KBM-7 (cell line): Measurements from ENCODE around the gene HLTF.
"Not testable (repeated sequence)": the region's sequence is repeated elsewhere in the genome, so short reads cannot be mapped to it uniquely, and the experiment has no call there.

Experiments
- DNase-seq: peaks from one replicate; pipeline ENCODE4 v3.0.0-alpha.2; 2015
- in situ Hi-C: fragments of 300-500 bp; cut with MboI; formaldehyde crosslinking; loops from 2 replicates; pipeline ENCODE4 v1.14.3; 2020; ENCODE audit warnings: low sequenced_read_pairs, low pct_unique_long_range_greater_than_20kb, mixed read lengths

The HLTF gene

GRCh38 chr3:148998715-148999423 is 87.5 kb downstream of the HLTF start:
- DNase-seq, result no peak
- in situ Hi-C loops, result no loop called here

GRCh38 chr3:148998297-148998696 is 88.0 kb downstream of the HLTF start:
- no peak for DNase-seq
- in situ Hi-C loops, result no loop called here

- in situ Hi-C loops, result no loop called here
- DNase-seq, result no peak
These were observed 88.7 kb downstream of the HLTF start for GRCh38 chr3:148997623-148998022.

GRCh38 chr3:148992635-148993255 is 93.6 kb downstream of the HLTF start:
- in situ Hi-C loops, result no loop called here
- no peak for DNase-seq

- DNase-seq, result peak; percentile 41
These were observed 94.2 kb downstream of the HLTF start for GRCh38 chr3:148992027-148992634.

GRCh38 chr3:148991219-148992026 is 94.9 kb downstream of the HLTF start, which contains the start of gene GYG1:
Gene GYG1, plus strand, starts transcription at chr3:148991540. Its CDS starts 101 bp downstream, at chr3:148991641.
- in situ Hi-C loops, result no loop called here
- DNase-seq, result peak; percentile 83

More at GRCh38 chr3:148992027-148992634, 94.2 kb downstream of the HLTF start:
- in situ Hi-C loops, result no loop called here

GRCh38 chr3:148990236-148990635 is 96.1 kb downstream of the HLTF start:
- in situ Hi-C loops, result no loop called here
- DNase-seq, result peak; percentile 8

- DNase-seq, in situ Hi-C loops: not testable (repeated sequence)
These were observed 98.8 kb downstream of the HLTF start for GRCh38 chr3:148987551-148987950.

GRCh38 chr3:148981273-148981672 is 105.1 kb downstream of the HLTF start:
- no peak for DNase-seq
- in situ Hi-C loops, result no loop called here
